ENCODE data around the gene CCDC178.

- no peak for TF ChIP-seq POLR2A (IDR thresholded peaks at IDR 0.05)
- no peak for TF ChIP-seq CTCF (IDR thresholded peaks at IDR 0.05)
These were observed 234.7 kb downstream of the CCDC178 start for GRCh38 chr18:33205777-33206176.
